Cardiac muscle cell (in vitro differentiated cells and primary cell): Measurements from ENCODE around the gene REV3L. TPM values are rescaled to one million over a fixed set of nuclear protein-coding genes. Genes with fewer than 3 reads are reported as not detected.
A peak's percentile ranks its signal among the peaks of the same experiment; 100 is the strongest.

Source experiments
- DNase-seq, 2 donors: peaks; one replicate each; pipeline versions ENCODE4 v3.0.0 to v3.0.0-alpha.2; 2010 to 2017; ENCODE audit warnings: low read depth in 1 of 2, low spot score in 1 of 2
- H3K27ac ChIP-seq: fragments of 200-600 bp; sonication (generic); 2 replicates; pipeline ENCODE4 v1.5.1; 2016
- H3K27me3 ChIP-seq: fragments of 200-600 bp; sonication (generic); 2 replicates; pipeline ENCODE4 v1.6.0; 2016; ENCODE audit warnings: control low read depth
- H3K36me3 ChIP-seq: fragments of 200-600 bp; sonication (generic); 2 replicates; pipeline ENCODE4 v1.5.1; 2016; ENCODE audit warnings: control low read depth
- H3K4me1 ChIP-seq: fragments of 200-600 bp; sonication (generic); 2 replicates; pipeline ENCODE4 v1.8.1; 2017; ENCODE audit warnings: low read depth, mild to moderate bottlenecking, mixed run types
- H3K4me3 ChIP-seq: fragments of 200-600 bp; sonication (generic); 2 replicates; pipeline ENCODE4 v1.5.1; 2016; ENCODE audit warnings: mild to moderate bottlenecking
- H3K9me3 ChIP-seq: fragments of 200-600 bp; sonication (generic); 2 replicates; pipeline ENCODE4 v1.5.1; 2017; ENCODE audit warnings: low read depth, mild to moderate bottlenecking, control low read depth
- polyA plus RNA-seq: library from polyadenylated mRNA; unstranded; fragments of >200 nt; fragmentation: Nextera tagmentation; extraction: Ambion mirVana; gene quantifications from 2 replicates; pipeline ENCODE4 v1.2.1, GENCODE V29; 2016
- total RNA-seq: library from RNA; depleted of rRNA; stranded (reverse); fragments of >200 nt; gene quantifications from 2 replicates; pipeline ENCODE4 v1.2.3, GENCODE V29; 2016
- TF ChIP-seq, protein P1 (sequence below): IDR thresholded peaks from 2 replicates; pipeline ENCODE4 v1.5.1; 2012; ENCODE audit warnings: low read depth, mild to moderate bottlenecking, low read length

The REV3L gene
- total and polyA plus RNA-seq, 2 experiments from 2014 or later: 18.1 to 23.3 TPM

GRCh38 chr6:111280445-111280955 is 202.5 kb downstream of the REV3L start:
- no peak overlapping the region for H3K4me3 ChIP-seq
- peaks cover 25% of the 10 kb centered on the region for H3K36me3 ChIP-seq
- no peak for DNase-seq
- no peaks in the 10 kb centered on the region for H3K27me3 ChIP-seq
- H3K4me1 ChIP-seq: no peaks in the 10 kb centered on the region
- H3K27ac ChIP-seq: no peak overlapping the region
- TF ChIP-seq, protein P1, sequence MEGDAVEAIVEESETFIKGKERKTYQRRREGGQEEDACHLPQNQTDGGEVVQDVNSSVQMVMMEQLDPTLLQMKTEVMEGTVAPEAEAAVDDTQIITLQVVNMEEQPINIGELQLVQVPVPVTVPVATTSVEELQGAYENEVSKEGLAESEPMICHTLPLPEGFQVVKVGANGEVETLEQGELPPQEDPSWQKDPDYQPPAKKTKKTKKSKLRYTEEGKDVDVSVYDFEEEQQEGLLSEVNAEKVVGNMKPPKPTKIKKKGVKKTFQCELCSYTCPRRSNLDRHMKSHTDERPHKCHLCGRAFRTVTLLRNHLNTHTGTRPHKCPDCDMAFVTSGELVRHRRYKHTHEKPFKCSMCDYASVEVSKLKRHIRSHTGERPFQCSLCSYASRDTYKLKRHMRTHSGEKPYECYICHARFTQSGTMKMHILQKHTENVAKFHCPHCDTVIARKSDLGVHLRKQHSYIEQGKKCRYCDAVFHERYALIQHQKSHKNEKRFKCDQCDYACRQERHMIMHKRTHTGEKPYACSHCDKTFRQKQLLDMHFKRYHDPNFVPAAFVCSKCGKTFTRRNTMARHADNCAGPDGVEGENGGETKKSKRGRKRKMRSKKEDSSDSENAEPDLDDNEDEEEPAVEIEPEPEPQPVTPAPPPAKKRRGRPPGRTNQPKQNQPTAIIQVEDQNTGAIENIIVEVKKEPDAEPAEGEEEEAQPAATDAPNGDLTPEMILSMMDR: no peak
- no peaks in the 10 kb centered on the region for H3K9me3 ChIP-seq

DNA sequence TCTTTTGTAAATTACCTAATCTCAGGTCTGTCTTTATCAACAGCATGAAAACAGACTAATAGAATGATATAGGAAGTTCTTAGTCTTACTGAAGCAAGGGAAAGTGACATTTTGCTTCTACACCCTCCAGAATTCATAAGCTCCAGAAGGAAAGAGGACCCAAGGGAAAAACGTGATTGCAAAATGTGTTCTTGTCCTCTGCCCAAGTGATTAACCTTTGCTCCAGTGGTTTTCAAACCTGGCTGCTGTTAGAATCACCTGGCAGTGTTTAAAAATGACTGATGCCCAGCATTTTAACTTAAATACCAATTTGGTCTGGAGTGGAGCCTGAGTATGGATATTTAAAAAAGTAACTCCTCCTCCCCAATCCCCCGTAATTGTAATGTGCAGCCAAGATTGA is 204.3 kb downstream of the REV3L start:
- Histone ChIP-seq H3K27me3 (no peaks in the 10 kb centered on the region), H3K27ac (no peak overlapping the region), H3K9me3 (no peaks in the 10 kb centered on the region), H3K4me3 (no peak overlapping the region), H3K4me1 (no peaks in the 10 kb centered on the region), H3K36me3 (peaks cover 25% of the 10 kb centered on the region)
- DNase-seq: no peak
- TF ChIP-seq, protein P1: no peak

- TF ChIP-seq, protein P1: no peak
- Histone ChIP-seq H3K4me3 (no peak overlapping the region), H3K27me3 (no peaks in the 10 kb centered on the region), H3K27ac (no peak overlapping the region), H3K9me3 (no peaks in the 10 kb centered on the region), H3K36me3 (peaks cover 25% of the 10 kb centered on the region), H3K4me1 (no peaks in the 10 kb centered on the region)
- DNase-seq: no peak
These were observed 205.2 kb downstream of the REV3L start for GRCh38 chr6:111277819-111278218.

DNA sequence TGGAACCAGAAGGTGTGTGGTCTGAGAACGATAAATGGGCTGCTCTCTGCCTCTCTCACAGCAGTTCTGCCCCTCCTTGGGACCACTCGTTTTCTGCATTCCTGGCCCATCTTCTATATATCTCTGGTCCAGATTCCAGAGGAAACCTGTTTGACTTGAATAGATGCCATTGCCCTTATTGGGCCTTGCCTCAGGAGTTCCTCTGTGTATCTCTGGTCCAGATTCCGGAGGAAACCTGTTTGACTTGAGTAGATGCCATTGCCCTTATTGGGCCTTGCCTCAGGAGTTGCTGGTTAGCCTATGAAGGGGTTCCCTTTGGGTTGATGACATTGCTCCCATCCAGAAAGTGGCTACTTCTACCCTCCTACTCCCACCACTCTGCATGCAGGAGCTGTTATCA is 206.3 kb downstream of the REV3L start:
- Histone ChIP-seq H3K4me1 (no peaks in the 10 kb centered on the region), H3K9me3 (no peaks in the 10 kb centered on the region), H3K36me3 (peaks cover 25% of the 10 kb centered on the region), H3K27me3 (no peaks in the 10 kb centered on the region), H3K27ac (no peak overlapping the region), H3K4me3 (no peak overlapping the region)
- DNase-seq: no peak
- TF ChIP-seq, protein P1: no peak

GRCh38 chr6:111276335-111276734 is 206.7 kb downstream of the REV3L start:
- no peaks in the 10 kb centered on the region for H3K27me3 ChIP-seq
- peaks cover 25% of the 10 kb centered on the region for H3K36me3 ChIP-seq
- no peak overlapping the region for H3K27ac ChIP-seq
- no peaks in the 10 kb centered on the region for H3K9me3 ChIP-seq
- TF ChIP-seq, protein P1: no peak
- DNase-seq: peak in 1 of 2 donors; percentile 54
- H3K4me1 ChIP-seq: no peaks in the 10 kb centered on the region
- no peak overlapping the region for H3K4me3 ChIP-seq
